ELR (cell line): ENCODE measurements around the gene PCDHA1.

Source experiments
- DNase-seq: peaks from one replicate; pipeline ENCODE4 v3.0.0-alpha.2; 2015; ENCODE audit warnings: low read depth

PCDHA1 gene

DNA sequence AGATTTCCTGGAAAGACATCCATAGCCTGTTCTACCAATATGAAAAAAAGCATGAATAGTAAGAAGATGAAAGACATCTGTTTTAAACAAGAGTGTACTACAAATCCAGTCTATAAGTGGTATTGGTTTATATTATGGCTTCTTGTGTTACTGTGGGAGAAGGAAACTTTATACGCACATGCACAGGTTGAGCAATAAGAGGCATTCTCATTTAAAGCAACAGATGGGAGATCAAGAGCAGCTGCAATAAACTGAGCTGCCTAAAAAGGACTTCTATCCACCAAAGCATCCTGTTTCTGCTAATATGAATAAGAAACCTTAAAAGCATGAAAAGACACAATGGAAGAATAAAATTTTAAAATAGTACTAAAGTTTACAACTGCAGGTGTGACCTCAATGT is 256.6 kb downstream of the PCDHA1 start:
- no peak for DNase-seq

DNA sequence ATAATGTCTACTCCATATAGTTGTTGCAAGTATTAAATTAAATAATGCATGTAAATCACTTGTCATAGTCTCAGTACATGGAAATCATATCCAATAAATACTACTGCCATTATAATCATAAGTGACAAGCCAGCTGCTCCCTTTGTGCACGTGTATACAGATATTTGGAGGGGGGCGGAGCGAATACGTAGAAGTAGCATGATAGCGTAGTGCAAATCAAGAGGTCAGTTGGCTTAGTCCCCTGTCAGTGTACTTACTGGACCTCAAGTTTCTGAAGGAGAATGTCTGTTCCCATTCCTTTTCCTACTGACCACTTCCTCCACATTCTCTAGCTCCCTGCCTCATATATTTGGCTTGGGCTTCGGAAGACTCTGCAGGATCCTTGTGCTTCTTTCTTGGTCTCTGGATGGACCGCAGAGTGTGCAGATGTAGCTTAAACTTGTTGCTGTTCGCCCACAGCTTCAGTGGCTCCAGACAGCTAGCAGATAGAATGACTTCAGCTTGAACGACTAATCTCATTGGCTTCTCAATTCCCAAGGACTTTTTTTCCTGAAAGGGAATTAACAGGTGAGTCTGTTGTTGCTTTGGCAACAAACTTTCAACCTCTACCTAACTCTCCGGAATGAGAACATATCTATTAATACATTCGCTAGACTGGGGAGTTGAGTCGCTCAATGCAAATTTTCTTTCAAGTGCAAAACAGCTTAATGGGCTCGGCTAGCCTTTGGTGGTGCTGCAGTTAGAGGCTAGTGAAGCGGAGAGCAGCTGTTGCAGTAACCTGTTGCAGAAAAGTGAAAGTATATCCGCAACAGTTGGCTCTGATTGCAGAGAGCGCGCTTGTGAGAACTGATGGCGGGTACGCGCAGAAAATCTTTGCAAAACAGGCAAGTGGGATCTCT is 264.9 kb downstream of the PCDHA1 start, which contains the start of gene PCDHB1:
Gene PCDHB1, plus strand, starts transcription at position 753 of the 899 bp plus-strand sequence. Its CDS starts 97 bp downstream, at position 850.
- DNase-seq = no peak

DNA sequence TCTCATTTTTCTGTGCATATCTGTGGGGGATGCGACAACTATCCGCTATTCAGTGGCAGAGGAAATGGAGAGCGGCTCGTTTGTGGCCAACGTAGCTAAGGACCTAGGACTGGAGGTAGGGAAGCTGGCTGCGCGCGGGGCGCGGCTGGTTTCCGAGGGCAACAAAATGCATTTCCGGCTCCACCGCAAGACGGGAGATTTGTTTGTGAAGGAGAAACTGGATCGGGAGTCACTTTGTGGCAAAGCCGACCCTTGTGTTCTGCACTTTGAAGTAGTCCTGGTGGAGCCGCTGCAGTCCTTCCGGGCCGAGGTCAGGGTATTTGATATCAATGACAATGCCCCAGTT is 265.6 kb downstream of the PCDHA1 start:
- no peak for DNase-seq
